Calu3 (cell line): ENCODE data around the gene PTPRN2. TPM values are rescaled to one million over a fixed set of nuclear protein-coding genes. Genes with fewer than 3 reads are reported as not detected.

Experiments used
- BruUV-seq: library from RNA; stranded (reverse); fragments of 400-500 nt; replicated peaks from 2 replicates; lab custom pipeline; 2021; lab: Mats Ljungman, UMichigan
- CTCF ChIA-PET: fragments of 300-600 bp; sonication (Branson Sonifier 250); formaldehyde crosslinking; loops from one replicate; lab custom pipeline; 2022; ENCODE audit warnings: antibody characterized with exemption; lab: Charles Lee
- DNase-seq: peaks from one replicate; pipeline ENCODE4 v3.0.0; 2022
- H3K27ac Mint-ChIP-seq: one replicate; pipeline ENCODE4 v1.8.0; 2022; ENCODE audit warnings: mixed read lengths; ENCODE audit not compliant: unreplicated experiment
- H3K27me3 Mint-ChIP-seq: one replicate; pipeline ENCODE4 v1.8.0; 2022; ENCODE audit warnings: mixed read lengths; ENCODE audit not compliant: unreplicated experiment
- H3K36me3 Mint-ChIP-seq: one replicate; pipeline ENCODE4 v1.8.0; 2022; ENCODE audit warnings: mild to moderate bottlenecking, moderate library complexity, mixed read lengths; ENCODE audit not compliant: insufficient read depth, unreplicated experiment
- H3K4me1 Mint-ChIP-seq: one replicate; pipeline ENCODE4 v1.8.0; 2022; ENCODE audit warnings: mild to moderate bottlenecking, low read depth, mixed read lengths; ENCODE audit not compliant: unreplicated experiment
- H3K4me3 Mint-ChIP-seq: one replicate; pipeline ENCODE4 v1.8.0; 2022; ENCODE audit warnings: mild to moderate bottlenecking, low read depth, moderate library complexity, mixed read lengths; ENCODE audit not compliant: unreplicated experiment
- H3K9me3 Mint-ChIP-seq: one replicate; pipeline ENCODE4 v1.8.0; 2022; ENCODE audit warnings: low read depth, mixed read lengths; ENCODE audit not compliant: unreplicated experiment
- intact Hi-C: fragments of 100-400 bp; cut with micrococcal nuclease; formaldehyde crosslinking; loops from one replicate; pipeline ENCODE4 v1.10.0; 2022; ENCODE audit not compliant: unreplicated experiment
- total RNA-seq: library from RNA; stranded (reverse); gene quantifications from 2 replicates; pipeline ENCODE4 v1.2.3, GENCODE V29; 2022
- TF ChIP-seq, protein P1 (sequence below): fragments of 200-600 bp; IDR thresholded peaks from one replicate; pipeline ENCODE4 v1.8.0; 2022; ENCODE audit warnings: antibody characterized with exemption; ENCODE audit not compliant: unreplicated experiment

Gene PTPRN2
- total RNA-seq, 1 experiment from 2014 or later: 2.0 TPM

DNA sequence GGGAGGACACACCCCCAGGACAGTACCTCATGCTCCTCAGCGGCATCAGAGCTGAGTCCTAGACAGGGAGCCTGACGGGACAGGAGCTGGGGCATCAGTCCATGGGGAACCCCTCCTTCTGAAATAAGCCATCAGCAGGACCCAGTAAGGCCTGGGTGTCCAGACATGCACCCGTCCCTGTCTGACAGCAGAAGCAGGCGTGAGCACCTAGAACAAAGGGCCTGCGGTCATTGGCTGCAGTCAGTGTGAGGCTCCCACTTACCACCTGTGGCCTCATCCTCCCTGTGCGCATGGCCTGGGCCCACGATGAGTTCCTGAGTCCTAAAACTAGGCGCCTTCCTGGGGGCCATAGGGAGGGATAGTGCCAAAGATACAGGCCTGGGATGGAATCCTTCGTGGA, 484.7 kb downstream of the PTPRN2 start:
- H3K27me3 Mint-ChIP-seq: no peaks in the 10 kb centered on the region
- no peaks in the 10 kb centered on the region for H3K4me1 Mint-ChIP-seq
- H3K27ac Mint-ChIP-seq: no peak overlapping the region
- no peak overlapping the region for H3K4me3 Mint-ChIP-seq
- H3K9me3 Mint-ChIP-seq: peaks cover 23% of the 10 kb centered on the region
- DNase-seq: no peak
- TF ChIP-seq, protein P1, sequence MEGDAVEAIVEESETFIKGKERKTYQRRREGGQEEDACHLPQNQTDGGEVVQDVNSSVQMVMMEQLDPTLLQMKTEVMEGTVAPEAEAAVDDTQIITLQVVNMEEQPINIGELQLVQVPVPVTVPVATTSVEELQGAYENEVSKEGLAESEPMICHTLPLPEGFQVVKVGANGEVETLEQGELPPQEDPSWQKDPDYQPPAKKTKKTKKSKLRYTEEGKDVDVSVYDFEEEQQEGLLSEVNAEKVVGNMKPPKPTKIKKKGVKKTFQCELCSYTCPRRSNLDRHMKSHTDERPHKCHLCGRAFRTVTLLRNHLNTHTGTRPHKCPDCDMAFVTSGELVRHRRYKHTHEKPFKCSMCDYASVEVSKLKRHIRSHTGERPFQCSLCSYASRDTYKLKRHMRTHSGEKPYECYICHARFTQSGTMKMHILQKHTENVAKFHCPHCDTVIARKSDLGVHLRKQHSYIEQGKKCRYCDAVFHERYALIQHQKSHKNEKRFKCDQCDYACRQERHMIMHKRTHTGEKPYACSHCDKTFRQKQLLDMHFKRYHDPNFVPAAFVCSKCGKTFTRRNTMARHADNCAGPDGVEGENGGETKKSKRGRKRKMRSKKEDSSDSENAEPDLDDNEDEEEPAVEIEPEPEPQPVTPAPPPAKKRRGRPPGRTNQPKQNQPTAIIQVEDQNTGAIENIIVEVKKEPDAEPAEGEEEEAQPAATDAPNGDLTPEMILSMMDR: no peak
- intact Hi-C loops: no loop called here
- no peaks in the 10 kb centered on the region for H3K36me3 Mint-ChIP-seq
- CTCF ChIA-PET: no interaction called here
- no TSS peak for BruUV-seq

DNA sequence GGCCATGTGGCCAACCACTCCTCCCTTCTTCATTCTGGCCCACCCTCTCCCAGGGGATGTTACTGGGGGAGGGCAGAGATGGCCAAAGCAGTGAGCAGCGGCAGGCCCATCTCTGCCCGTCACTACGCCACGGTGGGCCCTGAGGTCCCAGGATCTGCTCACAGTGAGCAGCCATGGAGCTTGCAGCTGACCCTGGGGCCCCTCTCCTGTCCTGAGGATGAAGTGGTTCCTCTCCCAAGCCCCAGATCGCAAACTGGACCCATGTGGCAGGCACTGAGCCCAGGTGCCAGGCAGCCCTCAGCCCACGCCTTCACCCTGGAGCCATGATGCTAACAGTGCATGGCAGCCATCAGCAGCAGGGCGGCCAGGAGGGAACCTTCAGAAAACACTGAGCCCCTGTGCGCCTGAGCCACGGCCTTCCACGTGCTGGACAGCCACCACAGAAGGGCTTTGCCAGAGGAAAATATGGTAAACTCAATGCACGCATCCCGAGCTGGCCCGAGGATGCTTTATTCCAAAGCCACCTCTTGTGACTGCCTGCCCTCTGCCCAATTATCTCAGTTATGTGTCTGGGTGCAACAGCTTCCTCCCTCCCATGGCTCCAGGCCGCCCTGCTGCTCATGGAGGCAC, 485.7 kb downstream of the PTPRN2 start:
- no peak overlapping the region for H3K4me3 Mint-ChIP-seq

DNA sequence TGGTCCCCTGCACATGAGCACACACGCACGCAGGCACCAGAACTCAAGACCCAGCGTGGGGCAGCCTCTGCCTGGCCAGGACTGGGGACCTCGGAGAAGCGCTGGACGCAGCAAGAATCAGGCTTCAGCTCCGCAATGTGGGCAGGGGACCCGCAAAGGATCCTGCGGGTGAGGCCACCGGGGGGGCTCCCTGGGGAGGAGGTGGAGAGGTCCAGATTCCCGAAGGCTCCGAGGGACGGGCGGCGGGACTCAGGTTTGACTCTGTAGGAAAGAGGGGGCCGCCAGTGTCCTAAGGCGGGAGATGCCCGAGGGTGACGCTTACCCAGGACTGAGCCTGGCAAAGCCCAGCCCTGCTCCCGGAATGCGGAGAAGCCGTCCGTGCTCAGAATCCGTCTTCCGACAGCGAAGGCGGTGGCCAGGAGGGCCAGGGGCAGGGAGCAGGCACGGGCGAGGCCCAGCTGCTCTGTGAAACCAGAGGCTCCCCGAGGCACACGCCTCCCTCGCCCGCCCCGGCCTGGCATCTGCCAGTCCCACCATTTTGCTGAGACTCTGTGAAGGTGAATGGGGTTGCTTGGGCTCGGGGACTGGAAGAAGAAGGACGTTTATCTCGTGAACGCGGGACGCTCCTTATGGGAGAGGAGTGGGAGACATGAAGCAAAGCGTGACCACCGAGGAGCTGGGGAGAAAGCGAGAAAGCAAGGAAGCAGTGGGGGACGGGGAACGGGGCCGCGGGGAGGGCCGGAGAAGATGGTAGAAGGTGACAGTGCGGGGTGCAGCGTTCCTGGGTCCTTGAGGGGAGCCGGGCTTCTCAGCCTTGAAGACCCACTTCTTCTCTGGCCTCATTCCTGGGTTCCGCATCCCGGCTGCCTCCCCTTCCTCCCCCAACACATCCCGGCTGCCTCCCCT, 489.2 kb downstream of the PTPRN2 start:
- Mint-ChIP-seq H3K9me3 (peaks cover 24% of the 10 kb centered on the region), H3K27ac (no peak overlapping the region), H3K36me3 (no peaks in the 10 kb centered on the region), H3K4me1 (no peaks in the 10 kb centered on the region), H3K4me3 (no peak overlapping the region), H3K27me3 (no peaks in the 10 kb centered on the region)
- DNase-seq: no peak
- CTCF ChIA-PET: no interaction called here
- no TSS peak for BruUV-seq
- intact Hi-C loops: no loop called here
- TF ChIP-seq, protein P1: no peak

More for the DNA sequence above, 485.7 kb downstream of the PTPRN2 start:
- no peak for DNase-seq
- BruUV-seq: no TSS peak
- H3K9me3 Mint-ChIP-seq: peaks cover 19% of the 10 kb centered on the region
- no peaks in the 10 kb centered on the region for H3K4me1 Mint-ChIP-seq
- no peaks in the 10 kb centered on the region for H3K27me3 Mint-ChIP-seq
- intact Hi-C loops: no loop called here
- no peaks in the 10 kb centered on the region for H3K36me3 Mint-ChIP-seq
- H3K27ac Mint-ChIP-seq: no peak overlapping the region
- CTCF ChIA-PET: no interaction called here
- TF ChIP-seq, protein P1: no peak

DNA sequence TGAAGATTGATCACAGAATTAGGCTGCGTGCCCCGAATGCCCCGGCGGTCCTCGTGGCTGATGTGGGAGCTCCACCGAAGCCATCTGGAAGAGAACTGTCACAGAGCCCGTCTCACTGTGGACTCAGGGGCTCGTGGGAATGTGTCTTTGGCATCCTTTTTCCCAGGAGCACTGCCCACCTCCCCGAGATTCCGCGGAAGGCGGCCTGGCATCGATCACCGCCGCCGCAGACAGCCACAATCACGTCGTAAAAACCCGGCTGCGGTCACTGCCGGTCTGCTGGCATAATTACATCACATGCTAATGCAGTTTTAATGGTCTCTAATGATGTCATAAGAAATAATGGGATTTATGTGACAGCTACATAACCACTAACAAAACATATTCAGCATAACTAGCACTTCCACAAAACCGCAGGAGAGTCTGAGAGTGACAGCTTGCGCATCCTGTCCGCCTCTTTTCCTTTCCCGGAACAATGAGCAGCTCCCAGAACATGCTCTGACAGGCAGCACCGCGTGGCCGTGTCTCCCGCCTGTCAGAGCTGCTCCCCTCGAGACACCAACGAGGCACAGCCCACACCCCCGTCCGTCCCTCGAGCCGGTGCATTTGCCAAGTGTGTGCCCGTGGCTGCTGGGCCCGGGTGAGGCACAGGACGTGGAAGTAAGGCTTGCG, 490.0 kb downstream of the PTPRN2 start:
- Mint-ChIP-seq H3K36me3 (peaks cover 3% of the 10 kb centered on the region), H3K27me3 (no peaks in the 10 kb centered on the region), H3K27ac (no peak overlapping the region), H3K4me3 (no peak overlapping the region), H3K4me1 (no peaks in the 10 kb centered on the region), H3K9me3 (peaks cover 25% of the 10 kb centered on the region)
- TF ChIP-seq, protein P1: no peak
- DNase-seq: no peak
- intact Hi-C loops: no loop called here
- CTCF ChIA-PET: no interaction called here
- no TSS peak for BruUV-seq
